H1 (cell line): Measurements from ENCODE around the gene PRR3. TPM values are rescaled to one million over a fixed set of nuclear protein-coding genes. Genes with fewer than 3 reads are reported as not detected.

Experiments used
- CTCF ChIA-PET: fragments of 300-600 bp; sonication (Branson Sonifier 250); formaldehyde crosslinking; loops from one replicate; lab custom pipeline; 2021; ENCODE audit not compliant: partially characterized antibody; lab: Charles Lee
- POLR2A ChIA-PET: fragments of 300-600 bp; sonication (Branson Sonifier 250); formaldehyde crosslinking; loops from one replicate; lab custom pipeline; 2021; ENCODE audit warnings: inconsistent platforms; ENCODE audit not compliant: partially characterized antibody; lab: Charles Lee
- DNase-seq, 2 experiments: peaks; one replicate each; pipeline versions ENCODE4 v3.0.0 to v3.0.0-alpha.2; 2010 to 2022; ENCODE audit warnings: low spot score in 2 of 2, low read depth in 1 of 2, mixed read lengths in 1 of 2
- FAIRE-seq: peaks from 2 replicates; lab custom pipeline; 2011; peaks lifted over from hg19 to GRCh38; lab: Jason Lieb, UNC
- H2AFZ ChIP-seq: 2 replicates; pipeline ENCODE4 v1.8.1; 2012; ENCODE audit warnings: low read length, inconsistent platforms
- H2AK5ac ChIP-seq: 2 replicates; pipeline ENCODE4 v1.6.1; 2013; ENCODE audit warnings: low read depth, low read length
- H2BK120ac ChIP-seq: replicated peaks from 2 replicates; pipeline ENCODE3; 2013; ENCODE audit warnings: low read depth, low read length, inconsistent platforms
- H2BK12ac ChIP-seq: 2 replicates; pipeline ENCODE4 v1.6.1; 2013; ENCODE audit warnings: low read depth, low read length
- H2BK15ac ChIP-seq: 2 replicates; pipeline ENCODE4 v1.6.1; 2013; ENCODE audit warnings: low read length
- H2BK20ac ChIP-seq: 2 replicates; pipeline ENCODE4 v1.6.1; 2013; ENCODE audit warnings: low read length
- H2BK5ac ChIP-seq: 2 replicates; pipeline ENCODE4 v1.6.1; 2013; ENCODE audit warnings: low read depth, low read length
- H3K14ac ChIP-seq: 2 replicates; pipeline ENCODE4 v1.6.1; 2013; ENCODE audit warnings: inconsistent platforms; ENCODE audit not compliant: insufficient read length
- H3K18ac ChIP-seq: 2 replicates; pipeline ENCODE4 v1.6.1; 2013; ENCODE audit warnings: low read length; ENCODE audit errors: extremely low read depth
- H3K23ac ChIP-seq: 2 replicates; pipeline ENCODE4 v1.6.1; 2013; ENCODE audit warnings: inconsistent platforms; ENCODE audit not compliant: insufficient read length
- H3K23me2 ChIP-seq: 2 replicates; pipeline ENCODE4 v1.6.1; 2013; ENCODE audit warnings: low read depth, low read length
- H3K27ac ChIP-seq: 2 replicates; pipeline ENCODE4 v1.6.1; 2011; ENCODE audit warnings: low read depth, low read length, inconsistent platforms
- H3K27me3 ChIP-seq, 4 experiments: replicated peaks in 1 of 4; 1 replicate in 1 of 4; 2 replicates in 3 of 4; pipeline versions ENCODE4 v1.6.1 to v1.8.1; 2011 to 2013; ENCODE audit warnings: low read length in 3 of 4, mild to moderate bottlenecking in 3 of 4, inconsistent platforms in 2 of 4, mixed read lengths in 2 of 4, moderate library complexity in 1 of 4; ENCODE audit not compliant: control insufficient read depth in 3 of 4, insufficient read depth in 3 of 4; ENCODE audit errors: extremely low read depth in 1 of 4
- H3K36me3 ChIP-seq, 4 experiments: 2 replicates each; pipeline versions ENCODE4 v1.6.1 to v1.8.1; 2011 to 2013; ENCODE audit warnings: mild to moderate bottlenecking in 4 of 4, low read length in 3 of 4, moderate library complexity in 2 of 4, control low read depth in 1 of 4, inconsistent platforms in 1 of 4; ENCODE audit not compliant: insufficient read depth in 4 of 4, control insufficient read depth in 2 of 4
- H3K4ac ChIP-seq: replicated peaks from 2 replicates; pipeline ENCODE3; 2013; ENCODE audit warnings: low read length, low read depth, mixed read lengths, inconsistent platforms; ENCODE audit not compliant: insufficient read length
- H3K4me1 ChIP-seq, 4 experiments: replicated peaks in 1 of 4; 1 replicate in 1 of 4; 2 replicates in 3 of 4; pipeline versions ENCODE4 v1.6.1 to v1.8.1; 2011 to 2013; ENCODE audit warnings: low read length in 3 of 4, inconsistent platforms in 2 of 4, mixed read lengths in 1 of 4; ENCODE audit not compliant: insufficient read depth in 4 of 4, control insufficient read depth in 3 of 4
- H3K4me2 ChIP-seq, 2 experiments: 2 replicates each; pipeline versions ENCODE4 v1.6.1 to v1.8.1; 2011 to 2013; ENCODE audit warnings: low read depth in 2 of 2, low read length in 2 of 2, control low read depth in 1 of 2, inconsistent platforms in 1 of 2, mild to moderate bottlenecking in 1 of 2; ENCODE audit not compliant: insufficient read depth in 1 of 2
- H3K4me3 ChIP-seq, 4 experiments: fragments of 200-600, 300-600 bp in 1 of 4; sonication (generic), shearing (Covaris generic), sonication (Bioruptor Twin) in 1 of 4; 2 replicates each; pipeline versions ENCODE4 v1.5.1 to v1.8.1; 2011 to 2016; ENCODE audit warnings: low read length in 4 of 4, low read depth in 3 of 4, control low read depth in 2 of 4, inconsistent platforms in 2 of 4, mild to moderate bottlenecking in 2 of 4, mixed read lengths in 1 of 4, moderate library complexity in 1 of 4; ENCODE audit not compliant: insufficient read depth in 2 of 4; ENCODE audit errors: extremely low read depth in 1 of 4
- H3K56ac ChIP-seq: replicated peaks from 2 replicates; pipeline ENCODE3; 2013; ENCODE audit warnings: low read depth, mild to moderate bottlenecking, mixed read lengths, low read length, inconsistent platforms; ENCODE audit not compliant: insufficient read length
- H3K79me1 ChIP-seq: 2 replicates; pipeline ENCODE4 v1.6.1; 2013; ENCODE audit warnings: low read depth, low read length, control low read depth
- H3K79me2 ChIP-seq, 2 experiments: 2 replicates each; pipeline versions ENCODE4 v1.6.1 to v1.8.1; 2012 to 2013; ENCODE audit warnings: low read length in 2 of 2, mild to moderate bottlenecking in 2 of 2, inconsistent platforms in 1 of 2; ENCODE audit not compliant: insufficient read depth in 2 of 2, control insufficient read depth in 1 of 2
- H3K9ac ChIP-seq, 4 experiments: replicated peaks in 1 of 4; 1 replicate in 1 of 4; 2 replicates in 3 of 4; pipeline versions ENCODE4 v1.6.1 to v1.8.1; 2011 to 2013; ENCODE audit warnings: low read depth in 3 of 4, low read length in 3 of 4, control low read depth in 2 of 4, mild to moderate bottlenecking in 2 of 4, moderate library complexity in 2 of 4, inconsistent platforms in 1 of 4; ENCODE audit errors: extremely low read depth in 1 of 4
- H3K9me3 ChIP-seq, 2 experiments: 2 replicates each; pipeline versions ENCODE4 v1.6.1 to v1.8.1; 2012 to 2013; ENCODE audit warnings: mild to moderate bottlenecking in 2 of 2, moderate library complexity in 2 of 2, control low read depth in 1 of 2, inconsistent platforms in 1 of 2, low read depth in 1 of 2, low read length in 1 of 2, mixed read lengths in 1 of 2; ENCODE audit not compliant: insufficient read depth in 2 of 2
- H4K20me1 ChIP-seq, 2 experiments: replicated peaks in 1 of 2; 2 replicates each; pipeline versions ENCODE3 to v1.8.1; 2011 to 2013; ENCODE audit warnings: inconsistent platforms in 2 of 2, low read length in 2 of 2, mild to moderate bottlenecking in 1 of 2; ENCODE audit not compliant: insufficient read depth in 2 of 2, control insufficient read depth in 1 of 2
- H4K5ac ChIP-seq: 2 replicates; pipeline ENCODE4 v1.6.1; 2013; ENCODE audit warnings: low read length, low read depth, mixed read lengths, inconsistent platforms; ENCODE audit not compliant: insufficient read length
- H4K8ac ChIP-seq: 2 replicates; pipeline ENCODE4 v1.8.0; 2013; ENCODE audit warnings: mild to moderate bottlenecking, moderate library complexity, low read length, inconsistent platforms; ENCODE audit not compliant: insufficient read depth; ENCODE audit errors: extremely low read depth
- H4K91ac ChIP-seq: replicated peaks from 2 replicates; pipeline ENCODE3; 2013; ENCODE audit warnings: low read length, mixed read lengths, inconsistent platforms; ENCODE audit not compliant: insufficient read length
- CREB1 ChIP-seq: IDR thresholded peaks from 2 replicates; pipeline ENCODE4 v1.6.1; 2012; ENCODE audit warnings: inconsistent platforms
- JUND ChIP-seq: IDR thresholded peaks from 2 replicates; pipeline ENCODE4 v1.6.1; 2011; ENCODE audit warnings: mild to moderate bottlenecking, improper control_type of control experiment, low read length
- NANOG ChIP-seq: IDR thresholded peaks from 2 replicates; pipeline ENCODE4 v1.6.1; 2011; ENCODE audit warnings: low read length, low read depth, mild to moderate bottlenecking, inconsistent platforms; ENCODE audit not compliant: insufficient read depth, poor library complexity, severe bottlenecking
- RAD21 ChIP-seq, 2 experiments: IDR thresholded peaks in 1 of 2; conservative IDR thresholded peaks in 1 of 2; 2 replicates each; pipeline ENCODE4 v1.6.1; 2011; ENCODE audit warnings: low read depth in 2 of 2, low read length in 2 of 2, improper control_type of control experiment in 1 of 2, inconsistent platforms in 1 of 2, mild to moderate bottlenecking in 1 of 2, moderate library complexity in 1 of 2
- SP4 ChIP-seq: IDR thresholded peaks from 2 replicates; pipeline ENCODE4 v1.6.1; 2012; ENCODE audit warnings: low read length, inconsistent platforms
- TAF1 ChIP-seq: IDR thresholded peaks from 2 replicates; pipeline ENCODE4 v1.6.1; 2011; ENCODE audit warnings: mild to moderate bottlenecking, low read depth, low read length
- TBP ChIP-seq: IDR thresholded peaks from 2 replicates; pipeline ENCODE4 v1.6.1; 2011; ENCODE audit warnings: low read depth, low read length, improper control_type of control experiment
- TEAD4 ChIP-seq: IDR thresholded peaks from 2 replicates; pipeline ENCODE4 v1.6.1; 2012; ENCODE audit warnings: low read depth, low read length, inconsistent platforms, mixed read lengths
- WGBS, 2 experiments: shearing (Covaris generic) in 1 of 2; methylation state at CpG; one replicate each; pipeline versions ENCODE4 v1.1.6 to v1.1.7; 2013 to 2015; ENCODE audit warnings: low lambda C conversion rate in 2 of 2, mixed read lengths in 2 of 2, inconsistent platforms in 1 of 2, low coverage in 1 of 2, missing lambda C conversion rate in 1 of 2; ENCODE audit not compliant: insufficient replicate concordance in 2 of 2, insufficient coverage in 1 of 2, insufficient read length in 1 of 2; ENCODE audit errors: extremely low coverage in 1 of 2, missing lambda C conversion rate in 1 of 2; 5-methylcytosine and 5-hydroxymethylcytosine counted together
- polyA plus RNA-seq, 7 experiments: library from polyadenylated mRNA; depleted of rRNA in 3 of 7; stranded (reverse) in 5 of 7; unstranded in 2 of 7; fragments of >200 nt in 5 of 7; fragments of 200-250 nt in 2 of 7; gene quantifications; 1 replicate in 5 of 7; 2 replicates in 1 of 7; 4 replicates in 1 of 7; pipeline versions ENCODE4 v1.2.1 to v1.2.3, GENCODE V29; 2011 to 2013; ENCODE audit warnings: missing spikeins in 2 of 7, mixed read lengths in 2 of 7
- total RNA-seq: library from RNA; stranded (reverse); fragmentation: NEBNext Ultra II Directional; extraction: Animal tissue kit (Norgen Biotek cat#: 25700); gene quantifications from 2 replicates; pipeline ENCODE4 v1.2.1, GENCODE V29; 2021
- TF ChIP-seq, protein P1 (sequence below): IDR thresholded peaks from 2 replicates; pipeline ENCODE4 v1.6.1; 2011; ENCODE audit warnings: low read depth, mild to moderate bottlenecking, low read length; ENCODE audit not compliant: insufficient read depth
- TF ChIP-seq, protein P2 (sequence below): IDR thresholded peaks from 2 replicates; pipeline ENCODE4 v1.6.1; 2012; ENCODE audit warnings: inconsistent platforms

Gene PRR3
- total and polyA plus RNA-seq, 2 of the 8 experiments (the other 6 are each of a cell fraction or from before 2014, with no cell fraction given), result 10.5 to 24.2 TPM

DNA sequence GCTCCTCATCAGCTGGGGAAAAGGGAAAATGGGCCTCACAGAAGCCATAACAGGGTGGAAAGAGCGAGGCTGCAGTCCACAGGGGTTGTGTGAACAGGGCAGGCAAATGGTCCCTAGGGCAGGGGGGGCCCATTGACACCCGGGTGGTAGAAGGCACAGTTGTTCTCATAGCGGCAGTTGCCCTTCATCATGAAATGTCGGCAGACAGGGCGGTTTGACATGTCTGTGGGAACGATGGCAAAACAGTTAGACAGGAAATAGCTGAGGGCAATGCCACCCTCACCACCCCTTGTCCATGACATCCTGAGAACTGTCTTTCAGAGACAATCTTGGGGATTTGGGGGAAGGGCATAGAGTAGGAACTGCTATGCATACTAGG lies 44.3 kb downstream of the PRR3 start:
- no peak overlapping the region for H2BK15ac ChIP-seq
- H3K27me3 ChIP-seq, result no peaks in the 10 kb centered on the region
- H2BK5ac ChIP-seq, result no peak overlapping the region
- peaks cover 49 to 62% (median 57%) of the 10 kb centered on the region in 4 experiments for H3K36me3 ChIP-seq
- WGBS, 2 experiments, result 92% methylated on average over 6 of the region's 6 CpGs; no CpG with 5 or more reads in 1 of the 2 experiments
- no peak overlapping the region for H4K5ac ChIP-seq
- no peak overlapping the region for H3K27ac ChIP-seq
- H3K23ac ChIP-seq, result no peak overlapping the region
- no peak overlapping the region for H3K4ac ChIP-seq
- no peak overlapping the region for H2AFZ ChIP-seq
- no peaks in the 10 kb centered on the region for H3K4me1 ChIP-seq
- H3K9ac ChIP-seq, result no peak overlapping the region
- no peak overlapping the region for H2AK5ac ChIP-seq
- no peaks in the 10 kb centered on the region for H3K79me2 ChIP-seq
- no peak overlapping the region for H3K18ac ChIP-seq
- TF ChIP-seq, protein P1, sequence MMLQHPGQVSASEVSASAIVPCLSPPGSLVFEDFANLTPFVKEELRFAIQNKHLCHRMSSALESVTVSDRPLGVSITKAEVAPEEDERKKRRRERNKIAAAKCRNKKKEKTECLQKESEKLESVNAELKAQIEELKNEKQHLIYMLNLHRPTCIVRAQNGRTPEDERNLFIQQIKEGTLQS, result no peak
- TF ChIP-seq NANOG (no peak), TBP (no peak), JUND (no peak), TEAD4 (no peak), SP4 (no peak), CREB1 (no peak), TAF1 (no peak), RAD21 (IDR thresholded peaks at IDR 0.05 in 1 of 2, conservative IDR thresholded peaks at IDR 0.05 in 1 of 2; ENCODE audit: low read depth in 2 of 2, low read length in 2 of 2) (no peak)
- TF ChIP-seq, protein P2, sequence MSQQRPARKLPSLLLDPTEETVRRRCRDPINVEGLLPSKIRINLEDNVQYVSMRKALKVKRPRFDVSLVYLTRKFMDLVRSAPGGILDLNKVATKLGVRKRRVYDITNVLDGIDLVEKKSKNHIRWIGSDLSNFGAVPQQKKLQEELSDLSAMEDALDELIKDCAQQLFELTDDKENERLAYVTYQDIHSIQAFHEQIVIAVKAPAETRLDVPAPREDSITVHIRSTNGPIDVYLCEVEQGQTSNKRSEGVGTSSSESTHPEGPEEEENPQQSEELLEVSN, result no peak
- no peak for DNase-seq
- FAIRE-seq, result no peak
- no peaks in the 10 kb centered on the region for H3K9me3 ChIP-seq
- no peaks in the 10 kb centered on the region; the same call in 1 of the 2 replicates for H3K23me2 ChIP-seq
- no peak overlapping the region for H3K4me3 ChIP-seq
- H3K4me2 ChIP-seq, result no peak overlapping the region
- H3K56ac ChIP-seq, result no peak overlapping the region
- CTCF ChIA-PET, result interaction anchor here (0.9 to 5.7 kb wide), 7 partner anchors 9 to 118 kb away, joined by 3 to 35 read pairs (median 4); no protein-coding TSS in a partner anchor
- POLR2A ChIA-PET, result interaction anchor here (1.0 to 21.6 kb wide), 21 partner anchors 9 to 478 kb away, joined by 3 to 712 read pairs (median 5); partner anchors contain the start of genes ATAT1, C6orf136, DHX16 and GNL1
- H3K14ac ChIP-seq, result no peak overlapping the region
- H4K8ac ChIP-seq, result no peak overlapping the region
- no peak overlapping the region for H4K91ac ChIP-seq
- H4K20me1 ChIP-seq, result peaks cover 9 to 38% of the 10 kb centered on the region in 2 experiments
- H2BK120ac ChIP-seq, result no peak overlapping the region
- H3K79me1 ChIP-seq, result no peaks in the 10 kb centered on the region; the same call in none of the 2 replicates
- H2BK12ac ChIP-seq, result no peak overlapping the region
- no peak overlapping the region for H2BK20ac ChIP-seq
